ENCODE data around the gene SCGN.

The SCGN gene, protein sequence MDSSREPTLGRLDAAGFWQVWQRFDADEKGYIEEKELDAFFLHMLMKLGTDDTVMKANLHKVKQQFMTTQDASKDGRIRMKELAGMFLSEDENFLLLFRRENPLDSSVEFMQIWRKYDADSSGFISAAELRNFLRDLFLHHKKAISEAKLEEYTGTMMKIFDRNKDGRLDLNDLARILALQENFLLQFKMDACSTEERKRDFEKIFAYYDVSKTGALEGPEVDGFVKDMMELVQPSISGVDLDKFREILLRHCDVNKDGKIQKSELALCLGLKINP

DNA sequence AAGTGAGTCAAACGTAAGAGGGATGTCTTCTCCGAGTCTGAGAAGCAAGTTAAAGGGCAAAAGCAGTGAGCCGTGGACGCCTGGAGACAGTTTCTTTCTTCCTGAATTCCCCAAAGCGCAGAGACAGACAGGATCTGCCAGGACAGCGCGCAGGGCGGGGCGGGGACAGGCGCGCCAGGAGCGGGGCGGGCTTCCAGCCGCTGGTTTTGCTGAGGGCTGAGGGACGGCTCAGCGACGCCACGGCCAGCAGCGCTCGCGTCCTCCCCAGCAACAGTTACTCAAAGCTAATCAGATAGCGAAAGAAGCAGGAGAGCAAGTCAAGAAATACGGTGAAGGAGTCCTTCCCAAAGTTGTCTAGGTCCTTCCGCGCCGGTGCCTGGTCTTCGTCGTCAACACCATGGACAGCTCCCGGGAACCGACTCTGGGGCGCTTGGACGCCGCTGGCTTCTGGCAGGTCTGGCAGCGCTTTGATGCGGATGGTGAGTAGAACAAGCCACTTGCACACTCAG, at the start of gene SCGN:
SCGN (plus strand) TSS at position 209 of the 509 bp plus-strand sequence; CDS start at position 398, 189 bp downstream.
- Histone ChIP-seq H3K27ac (ENCODE audit: extremely low read depth, low read depth, low read length) (no peak within 1 kb of the TSS), H3K4me1 (ENCODE audit: control insufficient read depth, insufficient read depth, low read length) (peaks cover 3% of the 10 kb centered on the region; the same call in 1 of the 2 replicates), H3K4me3 (ENCODE audit: low read depth, low read length) (peak within 1 kb of the TSS; percentile 19), H3K9me3 (ENCODE audit: control insufficient read depth, insufficient read depth, low read depth, low read length) (no peaks in the 10 kb centered on the region), H3K36me3 (ENCODE audit: control insufficient read depth in 2 of 2, insufficient read depth in 1 of 2, low read length in 2 of 2) (no peaks in the 10 kb centered on the region)
- ChIA-PET CTCF (interaction anchor here (0.6 to 1.5 kb wide), 4 partner anchors 66 to 386 kb away, joined by 3 to 6 read pairs (median 4); no protein-coding TSS in a partner anchor), POLR2A (no interaction called here)
- 0 out of 2 replicates have a peak, but pooled peaks have one; percentile 41 for TF ChIP-seq ZNF777 (tag by site-specific recombination; IDR thresholded peaks at IDR 0.05; ENCODE audit: borderline replicate concordance)
- TF ChIP-seq ZNF776 (tag by site-specific recombination; IDR thresholded peaks at IDR 0.05; ENCODE audit: borderline replicate concordance) = no peak
- no peak for TF ChIP-seq ZNF24 (tag by site-specific recombination; IDR thresholded peaks at IDR 0.05)
- TF ChIP-seq ZNF48 (tag by site-specific recombination; IDR thresholded peaks at IDR 0.05) = no peak
- TF ChIP-seq ZNF350 (tag by site-specific recombination; IDR thresholded peaks at IDR 0.05) = no peak
- TF ChIP-seq, protein P1, sequence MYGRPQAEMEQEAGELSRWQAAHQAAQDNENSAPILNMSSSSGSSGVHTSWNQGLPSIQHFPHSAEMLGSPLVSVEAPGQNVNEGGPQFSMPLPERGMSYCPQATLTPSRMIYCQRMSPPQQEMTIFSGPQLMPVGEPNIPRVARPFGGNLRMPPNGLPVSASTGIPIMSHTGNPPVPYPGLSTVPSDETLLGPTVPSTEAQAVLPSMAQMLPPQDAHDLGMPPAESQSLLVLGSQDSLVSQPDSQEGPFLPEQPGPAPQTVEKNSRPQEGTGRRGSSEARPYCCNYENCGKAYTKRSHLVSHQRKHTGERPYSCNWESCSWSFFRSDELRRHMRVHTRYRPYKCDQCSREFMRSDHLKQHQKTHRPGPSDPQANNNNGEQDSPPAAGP (tag by site-specific recombination; IDR thresholded peaks at IDR 0.05) = no peak
- no peak for TF ChIP-seq GFI1B (tag by site-specific recombination; IDR thresholded peaks at IDR 0.05)
- TF ChIP-seq ZSCAN30 (tag by site-specific recombination; IDR thresholded peaks at IDR 0.05) = no peak
- no peak for TF ChIP-seq EGR2 (tag by site-specific recombination; IDR thresholded peaks at IDR 0.05; ENCODE audit: low read depth)
- peak; percentile 36; the same call in 1 of the 2 replicates for TF ChIP-seq ZEB2 (tag by site-specific recombination; IDR thresholded peaks at IDR 0.05)
- no peak for TF ChIP-seq ZNF561 (tag by site-specific recombination; IDR thresholded peaks at IDR 0.05; ENCODE audit: borderline replicate concordance)
- no peak for TF ChIP-seq ZNF654 (tag by site-specific recombination; IDR thresholded peaks at IDR 0.05; ENCODE audit: low read depth)
- TF ChIP-seq, protein P2, sequence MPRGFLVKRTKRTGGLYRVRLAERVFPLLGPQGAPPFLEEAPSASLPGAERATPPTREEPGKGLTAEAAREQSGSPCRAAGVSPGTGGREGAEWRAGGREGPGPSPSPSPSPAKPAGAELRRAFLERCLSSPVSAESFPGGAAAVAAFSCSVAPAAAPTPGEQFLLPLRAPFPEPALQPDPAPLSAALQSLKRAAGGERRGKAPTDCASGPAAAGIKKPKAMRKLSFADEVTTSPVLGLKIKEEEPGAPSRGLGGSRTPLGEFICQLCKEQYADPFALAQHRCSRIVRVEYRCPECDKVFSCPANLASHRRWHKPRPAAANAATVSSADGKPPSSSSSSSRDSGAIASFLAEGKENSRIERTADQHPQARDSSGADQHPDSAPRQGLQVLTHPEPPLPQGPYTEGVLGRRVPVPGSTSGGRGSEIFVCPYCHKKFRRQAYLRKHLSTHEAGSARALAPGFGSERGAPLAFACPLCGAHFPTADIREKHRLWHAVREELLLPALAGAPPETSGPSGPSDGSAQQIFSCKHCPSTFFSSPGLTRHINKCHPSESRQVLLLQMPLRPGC (tag by site-specific recombination; IDR thresholded peaks at IDR 0.05) = no peak
- TF ChIP-seq ZIC2 (tag by site-specific recombination; IDR thresholded peaks at IDR 0.05) = no peak
- TF ChIP-seq HOXA7 (CRISPR knock-in tag; IDR thresholded peaks at IDR 0.05; ENCODE audit: borderline replicate concordance) = 0 out of 2 replicates have a peak, but pooled peaks have one; percentile 54
- peak; percentile 74; the same call in 1 of the 2 replicates for TF ChIP-seq SCRT2 (tag by site-specific recombination; IDR thresholded peaks at IDR 0.05)
- TF ChIP-seq, protein P3, sequence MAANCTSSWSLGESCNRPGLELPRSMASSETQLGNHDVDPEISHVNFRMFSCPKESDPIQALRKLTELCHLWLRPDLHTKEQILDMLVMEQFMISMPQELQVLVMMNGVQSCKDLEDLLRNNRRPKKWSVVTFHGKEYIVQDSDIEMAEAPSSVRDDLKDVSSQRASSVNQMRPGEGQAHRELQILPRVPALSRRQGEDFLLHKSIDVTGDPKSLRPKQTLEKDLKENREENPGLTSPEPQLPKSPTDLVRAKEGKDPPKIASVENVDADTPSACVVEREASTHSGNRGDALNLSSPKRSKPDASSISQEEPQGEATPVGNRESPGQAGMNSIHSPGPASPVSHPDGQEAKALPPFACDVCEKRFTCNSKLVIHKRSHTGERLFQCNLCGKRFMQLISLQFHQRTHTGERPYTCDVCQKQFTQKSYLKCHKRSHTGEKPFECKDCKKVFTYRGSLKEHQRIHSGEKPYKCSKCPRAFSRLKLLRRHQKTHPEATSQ (tag by site-specific recombination; IDR thresholded peaks at IDR 0.05) = no peak
- no peak for TF ChIP-seq ZNF354C (tag by site-specific recombination; IDR thresholded peaks at IDR 0.05; ENCODE audit: borderline replicate concordance, low read depth)
- no peak for TF ChIP-seq ZNF214 (tag by site-specific recombination; IDR thresholded peaks at IDR 0.05; ENCODE audit: borderline replicate concordance)
- TF ChIP-seq ZNF701 (tag by site-specific recombination; IDR thresholded peaks at IDR 0.05) = no peak
- TF ChIP-seq, protein P4, sequence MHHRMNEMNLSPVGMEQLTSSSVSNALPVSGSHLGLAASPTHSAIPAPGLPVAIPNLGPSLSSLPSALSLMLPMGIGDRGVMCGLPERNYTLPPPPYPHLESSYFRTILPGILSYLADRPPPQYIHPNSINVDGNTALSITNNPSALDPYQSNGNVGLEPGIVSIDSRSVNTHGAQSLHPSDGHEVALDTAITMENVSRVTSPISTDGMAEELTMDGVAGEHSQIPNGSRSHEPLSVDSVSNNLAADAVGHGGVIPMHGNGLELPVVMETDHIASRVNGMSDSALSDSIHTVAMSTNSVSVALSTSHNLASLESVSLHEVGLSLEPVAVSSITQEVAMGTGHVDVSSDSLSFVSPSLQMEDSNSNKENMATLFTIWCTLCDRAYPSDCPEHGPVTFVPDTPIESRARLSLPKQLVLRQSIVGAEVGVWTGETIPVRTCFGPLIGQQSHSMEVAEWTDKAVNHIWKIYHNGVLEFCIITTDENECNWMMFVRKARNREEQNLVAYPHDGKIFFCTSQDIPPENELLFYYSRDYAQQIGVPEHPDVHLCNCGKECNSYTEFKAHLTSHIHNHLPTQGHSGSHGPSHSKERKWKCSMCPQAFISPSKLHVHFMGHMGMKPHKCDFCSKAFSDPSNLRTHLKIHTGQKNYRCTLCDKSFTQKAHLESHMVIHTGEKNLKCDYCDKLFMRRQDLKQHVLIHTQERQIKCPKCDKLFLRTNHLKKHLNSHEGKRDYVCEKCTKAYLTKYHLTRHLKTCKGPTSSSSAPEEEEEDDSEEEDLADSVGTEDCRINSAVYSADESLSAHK (tag by site-specific recombination; IDR thresholded peaks at IDR 0.05) = 0 out of 2 replicates have a peak, but pooled peaks have one; percentile 29
- TF ChIP-seq, protein P5, sequence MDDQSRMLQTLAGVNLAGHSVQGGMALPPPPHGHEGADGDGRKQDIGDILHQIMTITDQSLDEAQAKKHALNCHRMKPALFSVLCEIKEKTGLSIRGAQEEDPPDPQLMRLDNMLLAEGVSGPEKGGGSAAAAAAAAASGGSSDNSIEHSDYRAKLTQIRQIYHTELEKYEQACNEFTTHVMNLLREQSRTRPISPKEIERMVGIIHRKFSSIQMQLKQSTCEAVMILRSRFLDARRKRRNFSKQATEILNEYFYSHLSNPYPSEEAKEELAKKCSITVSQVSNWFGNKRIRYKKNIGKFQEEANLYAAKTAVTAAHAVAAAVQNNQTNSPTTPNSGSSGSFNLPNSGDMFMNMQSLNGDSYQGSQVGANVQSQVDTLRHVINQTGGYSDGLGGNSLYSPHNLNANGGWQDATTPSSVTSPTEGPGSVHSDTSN (CRISPR knock-in tag; IDR thresholded peaks at IDR 0.05) = peak; percentile 90; the same call in 1 of the 2 replicates
- no peak for TF ChIP-seq KLF8 (tag by site-specific recombination; IDR thresholded peaks at IDR 0.05)
- no peak for TF ChIP-seq ZNF416 (tag by site-specific recombination; IDR thresholded peaks at IDR 0.05)
- TF ChIP-seq GLIS2 (tag by site-specific recombination; IDR thresholded peaks at IDR 0.05) = no peak
- TF ChIP-seq ZNF202 (tag by site-specific recombination; IDR thresholded peaks at IDR 0.05; ENCODE audit: borderline replicate concordance) = no peak
- no peak for TF ChIP-seq ZNF747 (tag by site-specific recombination; IDR thresholded peaks at IDR 0.05)
- no peak for TF ChIP-seq ZNF621 (tag by site-specific recombination; IDR thresholded peaks at IDR 0.05)
